Testis (tissue), 2 donors: ENCODE data around the gene DCAF17.

ENCODE experiments used
- POLR2A ChIP-seq: fragments of 450-650 bp; IDR thresholded peaks from one replicate; pipeline ENCODE4 v1.6.1; 2017; ENCODE audit warnings: antibody characterized with exemption, mild to moderate bottlenecking, moderate library complexity
- TF ChIP-seq, protein P1 (sequence below), 3 experiments: fragments of 450-650 bp in 2 of 3; fragments of 200-600 bp in 1 of 3; sonication (generic) in 1 of 3; IDR thresholded peaks; one replicate each; pipeline ENCODE4 v1.5.1; 2016 to 2019; ENCODE audit warnings: antibody characterized with exemption in 3 of 3, mild to moderate bottlenecking in 2 of 3, moderate library complexity in 1 of 3

DNA sequence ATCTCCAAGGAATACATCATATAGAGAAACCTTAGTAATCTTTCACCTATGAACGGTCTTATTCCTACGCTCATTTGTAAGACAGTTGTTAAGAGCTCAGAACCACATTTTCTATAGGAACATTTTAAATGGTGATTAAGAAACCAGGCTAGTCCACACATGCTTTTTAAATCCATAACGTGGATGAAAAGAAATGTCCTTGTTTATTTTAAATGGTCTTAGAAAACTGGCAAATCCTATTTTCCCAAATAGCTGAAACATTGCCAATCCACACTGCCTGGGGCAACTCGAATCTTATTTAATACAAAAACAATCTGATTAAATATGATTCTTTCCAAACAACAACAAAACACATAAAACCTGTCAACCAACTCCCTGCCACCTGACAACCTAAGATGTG lies 23.9 kb upstream of the DCAF17 start:
- TF ChIP-seq, protein P1, sequence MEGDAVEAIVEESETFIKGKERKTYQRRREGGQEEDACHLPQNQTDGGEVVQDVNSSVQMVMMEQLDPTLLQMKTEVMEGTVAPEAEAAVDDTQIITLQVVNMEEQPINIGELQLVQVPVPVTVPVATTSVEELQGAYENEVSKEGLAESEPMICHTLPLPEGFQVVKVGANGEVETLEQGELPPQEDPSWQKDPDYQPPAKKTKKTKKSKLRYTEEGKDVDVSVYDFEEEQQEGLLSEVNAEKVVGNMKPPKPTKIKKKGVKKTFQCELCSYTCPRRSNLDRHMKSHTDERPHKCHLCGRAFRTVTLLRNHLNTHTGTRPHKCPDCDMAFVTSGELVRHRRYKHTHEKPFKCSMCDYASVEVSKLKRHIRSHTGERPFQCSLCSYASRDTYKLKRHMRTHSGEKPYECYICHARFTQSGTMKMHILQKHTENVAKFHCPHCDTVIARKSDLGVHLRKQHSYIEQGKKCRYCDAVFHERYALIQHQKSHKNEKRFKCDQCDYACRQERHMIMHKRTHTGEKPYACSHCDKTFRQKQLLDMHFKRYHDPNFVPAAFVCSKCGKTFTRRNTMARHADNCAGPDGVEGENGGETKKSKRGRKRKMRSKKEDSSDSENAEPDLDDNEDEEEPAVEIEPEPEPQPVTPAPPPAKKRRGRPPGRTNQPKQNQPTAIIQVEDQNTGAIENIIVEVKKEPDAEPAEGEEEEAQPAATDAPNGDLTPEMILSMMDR (IDR thresholded peaks at IDR 0.05) = no peak
- TF ChIP-seq POLR2A = no peak
